ENCODE measurements around the gene PSMB3.
A peak's percentile ranks its signal among the peaks of the same experiment; 100 is the strongest.
"Not testable (repeated sequence)": the region's sequence is repeated elsewhere in the genome, so short reads cannot be mapped to it uniquely, and the experiment has no call there.

Gene PSMB3

GRCh38 chr17:38787999-38788398 is 35.5 kb downstream of the PSMB3 start:
- peaks cover 15% of the 10 kb centered on the region for H3K4me1 ChIP-seq (ENCODE audit: control insufficient read depth, insufficient read depth, low read length)
- not testable (repeated sequence) for H3K9ac ChIP-seq (ENCODE audit: low read length); H3K27me3 ChIP-seq (ENCODE audit: control insufficient read depth, insufficient read depth, low read length); H3K9me3 ChIP-seq (ENCODE audit: control insufficient read depth, insufficient read depth, low read depth, low read length); H3K27ac ChIP-seq (ENCODE audit: low read depth, low read length); H3K4me3 ChIP-seq (ENCODE audit: low read depth, low read length)
- H3K36me3 ChIP-seq (ENCODE audit: control insufficient read depth, insufficient read depth, low read length): peaks cover 44% of the 10 kb centered on the region

GRCh38 chr17:38789185-38789584 is 36.6 kb downstream of the PSMB3 start:
- Histone ChIP-seq H3K9me3 (ENCODE audit: control insufficient read depth, insufficient read depth, low read depth, low read length) (no peaks in the 10 kb centered on the region), H3K27me3 (ENCODE audit: control insufficient read depth, insufficient read depth, low read length) (no peaks in the 10 kb centered on the region), H3K4me3 (ENCODE audit: low read depth, low read length) (no peak overlapping the region), H3K36me3 (ENCODE audit: control insufficient read depth, insufficient read depth, low read length) (peaks cover 36% of the 10 kb centered on the region), H3K4me1 (ENCODE audit: control insufficient read depth, insufficient read depth, low read length) (peaks cover 15% of the 10 kb centered on the region), H3K9ac (ENCODE audit: low read length) (no peak overlapping the region), H3K27ac (ENCODE audit: low read depth, low read length) (no peak overlapping the region; the same call in 1 of the 2 replicates)

GRCh38 chr17:38790148-38790707 is 37.7 kb downstream of the PSMB3 start:
- not testable (repeated sequence) for H3K27ac ChIP-seq (ENCODE audit: low read depth, low read length); H3K9ac ChIP-seq (ENCODE audit: low read length); H3K4me3 ChIP-seq (ENCODE audit: low read depth, low read length); H3K27me3 ChIP-seq (ENCODE audit: control insufficient read depth, insufficient read depth, low read length); H3K9me3 ChIP-seq (ENCODE audit: control insufficient read depth, insufficient read depth, low read depth, low read length)
- peaks cover 15% of the 10 kb centered on the region for H3K4me1 ChIP-seq (ENCODE audit: control insufficient read depth, insufficient read depth, low read length)
- peaks cover 25% of the 10 kb centered on the region for H3K36me3 ChIP-seq (ENCODE audit: control insufficient read depth, insufficient read depth, low read length)

GRCh38 chr17:38791162-38791561 is 38.6 kb downstream of the PSMB3 start:
- Histone ChIP-seq H3K27me3 (ENCODE audit: control insufficient read depth, insufficient read depth, low read length) (no peaks in the 10 kb centered on the region), H3K27ac (ENCODE audit: low read depth, low read length) (no peak overlapping the region), H3K9ac (ENCODE audit: low read length) (no peak overlapping the region), H3K4me3 (ENCODE audit: low read depth, low read length) (no peak overlapping the region), H3K36me3 (ENCODE audit: control insufficient read depth, insufficient read depth, low read length) (peaks cover 20% of the 10 kb centered on the region), H3K9me3 (ENCODE audit: control insufficient read depth, insufficient read depth, low read depth, low read length) (no peaks in the 10 kb centered on the region), H3K4me1 (ENCODE audit: control insufficient read depth, insufficient read depth, low read length) (peaks cover 15% of the 10 kb centered on the region)

GRCh38 chr17:38794221-38794620 is 41.7 kb downstream of the PSMB3 start:
- Histone ChIP-seq H3K27ac (ENCODE audit: low read depth, low read length) (no peak overlapping the region), H3K27me3 (ENCODE audit: control insufficient read depth, insufficient read depth, low read length) (no peaks in the 10 kb centered on the region), H3K9me3 (ENCODE audit: control insufficient read depth, insufficient read depth, low read depth, low read length) (no peaks in the 10 kb centered on the region), H3K4me3 (ENCODE audit: low read depth, low read length) (no peak overlapping the region), H3K4me1 (ENCODE audit: control insufficient read depth, insufficient read depth, low read length) (peaks cover 27% of the 10 kb centered on the region), H3K36me3 (ENCODE audit: control insufficient read depth, insufficient read depth, low read length) (peaks cover 13% of the 10 kb centered on the region), H3K9ac (ENCODE audit: low read length) (no peak overlapping the region)

GRCh38 chr17:38796451-38797157 is 44.1 kb downstream of the PSMB3 start:
- H3K9me3 ChIP-seq (ENCODE audit: control insufficient read depth, insufficient read depth, low read depth, low read length): no peaks in the 10 kb centered on the region
- H3K4me3 ChIP-seq (ENCODE audit: low read depth, low read length): peak overlapping the region; percentile 98; the same call in 1 of the 2 replicates
- peaks cover 19% of the 10 kb centered on the region for H3K36me3 ChIP-seq (ENCODE audit: control insufficient read depth, insufficient read depth, low read length)
- H3K27me3 ChIP-seq (ENCODE audit: control insufficient read depth, insufficient read depth, low read length): no peaks in the 10 kb centered on the region
- no peak overlapping the region for H3K27ac ChIP-seq (ENCODE audit: low read depth, low read length)
- H3K4me1 ChIP-seq (ENCODE audit: control insufficient read depth, insufficient read depth, low read length): peaks cover 21% of the 10 kb centered on the region
- H3K9ac ChIP-seq (ENCODE audit: low read length): no peak overlapping the region

- peaks cover 24% of the 10 kb centered on the region for H3K36me3 ChIP-seq (ENCODE audit: control insufficient read depth, insufficient read depth, low read length)
- no peaks in the 10 kb centered on the region for H3K9me3 ChIP-seq (ENCODE audit: control insufficient read depth, insufficient read depth, low read depth, low read length)
- H3K9ac ChIP-seq (ENCODE audit: low read length): peak overlapping the region; percentile 36
- peaks cover 21% of the 10 kb centered on the region for H3K4me1 ChIP-seq (ENCODE audit: control insufficient read depth, insufficient read depth, low read length)
- peak overlapping the region; percentile 98; the same call in 1 of the 2 replicates for H3K4me3 ChIP-seq (ENCODE audit: low read depth, low read length)
- no peaks in the 10 kb centered on the region for H3K27me3 ChIP-seq (ENCODE audit: control insufficient read depth, insufficient read depth, low read length)
- H3K27ac ChIP-seq (ENCODE audit: low read depth, low read length): no peak overlapping the region
Measured at GRCh38 chr17:38797158-38797490, 44.6 kb downstream of the PSMB3 start.

GRCh38 chr17:38797828-38798227 is 45.3 kb downstream of the PSMB3 start:
- H3K4me3 ChIP-seq (ENCODE audit: low read depth, low read length): peak overlapping the region; percentile 98
- peaks cover 21% of the 10 kb centered on the region for H3K4me1 ChIP-seq (ENCODE audit: control insufficient read depth, insufficient read depth, low read length)
- peaks cover 28% of the 10 kb centered on the region for H3K36me3 ChIP-seq (ENCODE audit: control insufficient read depth, insufficient read depth, low read length)
- no peak overlapping the region for H3K27ac ChIP-seq (ENCODE audit: low read depth, low read length)
- no peaks in the 10 kb centered on the region for H3K9me3 ChIP-seq (ENCODE audit: control insufficient read depth, insufficient read depth, low read depth, low read length)
- H3K27me3 ChIP-seq (ENCODE audit: control insufficient read depth, insufficient read depth, low read length): no peaks in the 10 kb centered on the region
- peak overlapping the region; percentile 93 for H3K9ac ChIP-seq (ENCODE audit: low read length)

- H3K4me1 ChIP-seq (ENCODE audit: control insufficient read depth, insufficient read depth, low read length): peaks cover 21% of the 10 kb centered on the region
- peak overlapping the region; percentile 93 for H3K9ac ChIP-seq (ENCODE audit: low read length)
- H3K27me3 ChIP-seq (ENCODE audit: control insufficient read depth, insufficient read depth, low read length): no peaks in the 10 kb centered on the region
- peak overlapping the region; percentile 70 for H3K27ac ChIP-seq (ENCODE audit: low read depth, low read length)
- no peaks in the 10 kb centered on the region for H3K9me3 ChIP-seq (ENCODE audit: control insufficient read depth, insufficient read depth, low read depth, low read length)
- H3K36me3 ChIP-seq (ENCODE audit: control insufficient read depth, insufficient read depth, low read length): peaks cover 31% of the 10 kb centered on the region
- H3K4me3 ChIP-seq (ENCODE audit: low read depth, low read length): peak overlapping the region; percentile 98
Measured at GRCh38 chr17:38798614-38799500, 46.3 kb downstream of the PSMB3 start.

GRCh38 chr17:38799501-38800236 is 47.1 kb downstream of the PSMB3 start, which contains the start of gene PIP4K2B:
Gene PIP4K2B (minus strand): TSS chr17:38799556. CDS start chr17:38799424, 132 bp downstream.
- no peaks in the 10 kb centered on the region for H3K9me3 ChIP-seq (ENCODE audit: control insufficient read depth, insufficient read depth, low read depth, low read length)
- H3K4me1 ChIP-seq (ENCODE audit: control insufficient read depth, insufficient read depth, low read length): peaks cover 21% of the 10 kb centered on the region
- H3K27ac ChIP-seq (ENCODE audit: low read depth, low read length): peak within 1 kb of the TSS; percentile 97
- no peaks in the 10 kb centered on the region for H3K27me3 ChIP-seq (ENCODE audit: control insufficient read depth, insufficient read depth, low read length)
- H3K4me3 ChIP-seq (ENCODE audit: low read depth, low read length): peak within 1 kb of the TSS; percentile 98
- peak within 1 kb of the TSS; percentile 97 for H3K9ac ChIP-seq (ENCODE audit: low read length)
- H3K36me3 ChIP-seq (ENCODE audit: control insufficient read depth, insufficient read depth, low read length): peaks cover 36% of the 10 kb centered on the region
